ENCODE results near the gene SNX9.
"Not testable (repeated sequence)": the region's sequence is repeated elsewhere in the genome, so short reads cannot be mapped to it uniquely, and the experiment has no call there.

The SNX9 gene

DNA sequence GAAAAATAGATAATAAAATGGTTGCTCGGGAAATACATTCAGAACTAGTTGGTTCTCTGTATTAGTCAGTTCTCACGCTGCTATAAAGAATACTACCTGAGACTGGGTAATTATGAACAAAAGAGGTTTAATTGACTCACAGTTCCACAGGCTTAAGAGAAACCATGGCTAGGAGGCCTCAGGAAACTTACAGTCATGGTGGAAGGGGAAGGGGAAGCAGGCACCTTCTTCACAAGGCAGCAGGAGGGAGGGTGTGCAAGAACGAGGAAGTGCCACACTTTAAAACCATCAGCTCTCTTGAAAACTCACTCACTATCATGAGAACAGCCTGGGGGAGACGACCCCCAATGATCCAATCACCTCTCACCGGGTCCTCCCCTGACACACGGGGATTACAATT is 24.2 kb upstream of the SNX9 start:
- TF ChIP-seq, protein P1, sequence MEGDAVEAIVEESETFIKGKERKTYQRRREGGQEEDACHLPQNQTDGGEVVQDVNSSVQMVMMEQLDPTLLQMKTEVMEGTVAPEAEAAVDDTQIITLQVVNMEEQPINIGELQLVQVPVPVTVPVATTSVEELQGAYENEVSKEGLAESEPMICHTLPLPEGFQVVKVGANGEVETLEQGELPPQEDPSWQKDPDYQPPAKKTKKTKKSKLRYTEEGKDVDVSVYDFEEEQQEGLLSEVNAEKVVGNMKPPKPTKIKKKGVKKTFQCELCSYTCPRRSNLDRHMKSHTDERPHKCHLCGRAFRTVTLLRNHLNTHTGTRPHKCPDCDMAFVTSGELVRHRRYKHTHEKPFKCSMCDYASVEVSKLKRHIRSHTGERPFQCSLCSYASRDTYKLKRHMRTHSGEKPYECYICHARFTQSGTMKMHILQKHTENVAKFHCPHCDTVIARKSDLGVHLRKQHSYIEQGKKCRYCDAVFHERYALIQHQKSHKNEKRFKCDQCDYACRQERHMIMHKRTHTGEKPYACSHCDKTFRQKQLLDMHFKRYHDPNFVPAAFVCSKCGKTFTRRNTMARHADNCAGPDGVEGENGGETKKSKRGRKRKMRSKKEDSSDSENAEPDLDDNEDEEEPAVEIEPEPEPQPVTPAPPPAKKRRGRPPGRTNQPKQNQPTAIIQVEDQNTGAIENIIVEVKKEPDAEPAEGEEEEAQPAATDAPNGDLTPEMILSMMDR (IDR thresholded peaks at IDR 0.05; ENCODE audit: insufficient read depth, low read length, missing control alignments) = no peak
- no peak for DNase-seq (ENCODE audit: low read depth, low spot score)
- POLR2A ChIA-PET = no interaction called here
- CTCF ChIA-PET = no interaction called here
- no peak overlapping the region for H3K4me3 ChIP-seq (ENCODE audit: low read depth, low read length)

DNA sequence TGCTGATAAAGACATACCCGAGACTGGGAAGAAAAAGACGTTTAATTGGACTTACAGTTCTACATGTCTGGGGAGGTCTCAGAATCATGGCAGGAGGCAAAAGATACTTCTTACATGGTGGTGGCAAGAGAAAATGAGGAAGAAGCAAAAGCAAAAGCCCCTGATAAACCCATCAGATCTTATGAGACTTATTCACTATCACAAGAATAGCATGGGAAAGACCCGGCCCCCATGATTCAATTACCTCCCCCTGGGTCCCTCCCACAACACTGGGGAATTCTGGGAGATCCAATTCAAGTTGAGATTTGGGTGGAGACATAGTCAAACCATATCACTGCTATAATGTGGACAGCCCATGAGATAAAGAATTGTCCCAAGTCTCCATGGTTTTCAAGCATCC is 23.5 kb upstream of the SNX9 start:
- DNase-seq (ENCODE audit: low read depth, low spot score); POLR2A ChIA-PET; CTCF ChIA-PET; H3K4me3 ChIP-seq (ENCODE audit: low read depth, low read length): not testable (repeated sequence)

- H3K4me3 ChIP-seq (ENCODE audit: low read depth, low read length) = no peak overlapping the region
- CTCF ChIA-PET = interaction anchor here (0.6 to 1.4 kb wide), 4 partner anchors 10 to 73 kb away, joined by 3 to 6 read pairs (median 3); no protein-coding TSS in a partner anchor
- POLR2A ChIA-PET = no interaction called here
- DNase-seq (ENCODE audit: low read depth, low spot score) = peak; percentile 44
- TF ChIP-seq, protein P1 (IDR thresholded peaks at IDR 0.05; ENCODE audit: insufficient read depth, low read length, missing control alignments) = no peak
Observed at GRCh38 chr6:157800420-157801237, 22.4 kb upstream of the SNX9 start.

DNA sequence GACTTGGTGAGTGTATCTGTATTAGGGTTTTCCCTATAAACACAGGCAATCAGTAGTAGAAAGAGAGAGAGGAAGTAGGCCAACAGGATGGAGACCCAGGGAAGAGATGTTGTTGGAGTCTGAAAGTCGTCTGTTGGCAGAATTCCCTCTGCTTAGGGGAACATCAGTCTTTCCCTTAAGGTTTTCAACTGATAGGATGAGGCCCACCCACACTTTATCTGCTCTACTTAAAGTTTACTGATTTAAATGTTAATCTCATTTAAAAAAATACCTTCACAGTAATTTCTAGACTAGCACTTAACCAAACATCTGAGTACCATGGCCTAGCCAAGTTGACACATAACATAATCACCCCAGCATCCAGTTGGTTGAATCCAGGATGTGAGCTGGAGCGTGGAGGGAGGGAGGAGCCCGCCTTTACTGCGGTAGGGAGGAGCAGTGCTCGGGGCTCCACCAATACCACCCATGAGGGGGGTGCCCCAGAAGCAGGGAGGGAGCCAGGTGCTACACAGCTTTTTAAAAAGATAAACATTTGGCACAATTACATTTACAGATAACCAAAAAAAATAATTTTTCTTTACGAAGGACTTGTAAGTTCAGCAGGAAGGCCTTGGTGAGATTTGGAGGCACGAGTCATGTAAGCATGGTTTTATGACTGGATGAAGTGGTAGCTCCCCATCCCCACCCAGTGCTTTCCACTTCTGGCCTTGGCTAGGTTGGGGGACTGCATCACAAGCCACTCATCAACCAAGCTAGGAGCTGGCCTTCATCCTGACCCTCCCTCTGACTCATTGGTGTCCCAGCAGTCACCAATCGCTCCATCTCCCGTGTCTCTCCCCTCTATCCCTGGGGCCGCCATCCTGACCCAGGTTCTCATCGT is 18.4 kb upstream of the SNX9 start:
- CTCF ChIA-PET = interaction anchor here (1.3 to 1.5 kb wide), 2 partner anchors 11 to 48 kb away, joined by 3 to 4 read pairs; no protein-coding TSS in a partner anchor

DNA sequence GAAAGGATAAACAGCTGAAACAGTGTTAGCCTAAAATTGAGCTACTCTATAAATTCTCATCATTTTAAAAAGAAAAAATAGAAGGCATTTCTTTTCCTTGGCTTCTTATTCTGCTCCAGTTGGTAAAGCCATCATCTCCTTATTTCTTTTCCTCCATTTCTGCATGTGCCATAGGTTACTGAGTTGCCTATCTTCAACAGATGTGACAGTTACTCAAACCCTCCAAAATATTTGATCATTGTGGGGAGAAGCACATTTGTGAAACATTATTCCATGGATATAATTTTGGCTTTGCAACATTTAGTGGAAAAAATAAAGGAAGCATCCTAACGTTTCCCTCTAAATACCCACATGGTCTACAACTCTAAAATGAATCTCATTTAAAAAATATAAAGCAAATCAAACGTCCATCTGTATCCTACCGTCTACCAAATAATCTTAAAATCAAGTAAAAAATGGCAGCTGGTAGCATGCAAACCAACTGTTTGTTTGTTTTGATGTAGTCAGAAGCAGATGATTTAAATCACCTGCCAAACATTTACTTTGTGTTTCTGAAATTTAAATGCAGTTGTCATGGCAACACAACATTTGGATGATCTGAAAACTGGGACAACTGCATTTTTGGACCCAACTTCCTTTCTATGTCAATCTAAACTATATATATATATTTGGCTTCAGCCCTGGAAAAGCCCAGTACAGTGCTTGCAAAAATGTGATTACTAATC is 16.8 kb upstream of the SNX9 start:
- H3K4me3 ChIP-seq (ENCODE audit: low read depth, low read length) = no peak overlapping the region
- DNase-seq (ENCODE audit: low read depth, low spot score) = no peak
- TF ChIP-seq, protein P1 (IDR thresholded peaks at IDR 0.05; ENCODE audit: insufficient read depth, low read length, missing control alignments) = no peak
- CTCF ChIA-PET = interaction anchor here (1.3 to 1.8 kb wide), 3 partner anchors 10 to 50 kb away, joined by 3 to 9 read pairs (median 5); no protein-coding TSS in a partner anchor
- POLR2A ChIA-PET = no interaction called here

More for the DNA sequence above, 18.4 kb upstream of the SNX9 start:
- POLR2A ChIA-PET = no interaction called here
- no peak for DNase-seq (ENCODE audit: low read depth, low spot score)
- TF ChIP-seq, protein P1 (IDR thresholded peaks at IDR 0.05; ENCODE audit: insufficient read depth, low read length, missing control alignments) = no peak
- H3K4me3 ChIP-seq (ENCODE audit: low read depth, low read length) = no peak overlapping the region

- TF ChIP-seq, protein P1 (IDR thresholded peaks at IDR 0.05; ENCODE audit: insufficient read depth, low read length, missing control alignments) = no peak
- ChIA-PET POLR2A (no interaction called here), CTCF (interaction anchor here (1.3 to 1.8 kb wide), 3 partner anchors 9 to 51 kb away, joined by 3 to 9 read pairs (median 5); no protein-coding TSS in a partner anchor)
- no peak overlapping the region for H3K4me3 ChIP-seq (ENCODE audit: low read depth, low read length)
- no peak for DNase-seq (ENCODE audit: low read depth, low spot score)
Observed at GRCh38 chr6:157806856-157807215, 16.2 kb upstream of the SNX9 start.

All from AG04449 (cell line).